ENCODE data around the gene COL2A1. TPM values are rescaled to one million over a fixed set of nuclear protein-coding genes. Genes with fewer than 3 reads are reported as not detected.

Gene COL2A1
- total and polyA plus RNA-seq, 9 donors = 0.05 to 1.5 (median 1.1) TPM; not detected in 1

DNA sequence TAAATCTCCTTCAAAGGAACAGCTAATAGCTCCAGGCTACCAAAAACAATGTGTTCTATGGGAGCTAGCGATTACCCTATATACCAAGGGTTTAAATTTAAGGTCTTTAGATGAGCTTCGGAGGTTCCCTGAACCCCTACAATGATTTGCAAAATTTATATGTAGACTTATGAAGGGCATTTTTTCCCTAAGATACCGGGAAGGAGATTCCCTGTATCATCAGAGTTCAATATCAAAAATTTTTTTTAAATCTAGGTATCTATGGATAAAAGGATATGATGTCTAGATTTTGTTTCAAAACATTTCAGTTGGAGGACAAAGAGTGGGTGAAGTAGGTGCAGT is 17.9 kb upstream of the COL2A1 start:
- no peaks in the 10 kb centered on the region for H3K36me3 ChIP-seq
- DNase-seq = no peak
- WGBS, 3 donors = 82 to 83% (median 83%) methylated on average over 3 of the region's 3 CpGs
- H3K27me3 ChIP-seq = no peaks in the 10 kb centered on the region
- no peak overlapping the region for H3K27ac ChIP-seq
- no peak overlapping the region for H3K4me3 ChIP-seq
- H3K9me3 ChIP-seq = no peaks in the 10 kb centered on the region
- TF ChIP-seq EP300 (IDR thresholded peaks at IDR 0.05) (no peak), POLR2A (IDR thresholded peaks at IDR 0.05) (no peak)
- TF ChIP-seq, protein P1, sequence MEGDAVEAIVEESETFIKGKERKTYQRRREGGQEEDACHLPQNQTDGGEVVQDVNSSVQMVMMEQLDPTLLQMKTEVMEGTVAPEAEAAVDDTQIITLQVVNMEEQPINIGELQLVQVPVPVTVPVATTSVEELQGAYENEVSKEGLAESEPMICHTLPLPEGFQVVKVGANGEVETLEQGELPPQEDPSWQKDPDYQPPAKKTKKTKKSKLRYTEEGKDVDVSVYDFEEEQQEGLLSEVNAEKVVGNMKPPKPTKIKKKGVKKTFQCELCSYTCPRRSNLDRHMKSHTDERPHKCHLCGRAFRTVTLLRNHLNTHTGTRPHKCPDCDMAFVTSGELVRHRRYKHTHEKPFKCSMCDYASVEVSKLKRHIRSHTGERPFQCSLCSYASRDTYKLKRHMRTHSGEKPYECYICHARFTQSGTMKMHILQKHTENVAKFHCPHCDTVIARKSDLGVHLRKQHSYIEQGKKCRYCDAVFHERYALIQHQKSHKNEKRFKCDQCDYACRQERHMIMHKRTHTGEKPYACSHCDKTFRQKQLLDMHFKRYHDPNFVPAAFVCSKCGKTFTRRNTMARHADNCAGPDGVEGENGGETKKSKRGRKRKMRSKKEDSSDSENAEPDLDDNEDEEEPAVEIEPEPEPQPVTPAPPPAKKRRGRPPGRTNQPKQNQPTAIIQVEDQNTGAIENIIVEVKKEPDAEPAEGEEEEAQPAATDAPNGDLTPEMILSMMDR (IDR thresholded peaks at IDR 0.05) = no peak
- intact Hi-C loops (cut with DNase I) = no loop called here
- H3K4me1 ChIP-seq (ENCODE audit: insufficient read depth) = peaks cover 1% of the 10 kb centered on the region

DNA sequence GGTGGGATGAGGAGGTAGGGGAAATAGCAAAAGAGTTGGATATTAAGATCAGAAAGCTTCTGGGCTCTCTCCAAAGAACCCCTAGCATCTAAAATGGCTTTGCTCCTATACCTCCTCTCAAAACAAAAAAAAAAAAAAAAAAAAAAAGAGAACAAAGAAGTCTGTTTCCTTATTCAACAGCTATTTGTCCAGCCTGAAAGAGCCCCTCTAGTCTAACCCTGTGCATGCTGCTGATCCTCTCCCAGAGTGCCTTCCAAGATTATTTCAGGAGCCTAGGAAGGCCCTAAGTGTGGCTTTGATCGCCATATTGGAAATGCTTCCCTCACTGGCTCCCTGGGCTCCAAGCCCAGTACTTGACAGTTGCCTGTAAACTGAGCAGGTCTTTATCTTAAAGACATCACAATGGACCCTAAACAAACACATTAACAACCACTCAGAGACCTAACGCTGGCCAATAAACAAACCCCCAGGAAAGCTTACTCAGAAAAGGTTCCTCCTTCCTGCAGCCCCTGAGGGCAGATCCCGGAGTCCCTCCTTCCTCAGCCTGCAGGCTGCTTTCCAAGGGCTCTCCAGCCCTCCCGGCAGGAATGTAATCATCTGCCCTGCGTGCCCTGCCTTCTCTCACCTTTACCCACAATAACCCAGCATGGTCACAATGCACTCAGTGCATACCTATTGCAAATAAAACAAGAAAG is 17.4 kb upstream of the COL2A1 start:
- Histone ChIP-seq H3K27me3 (no peaks in the 10 kb centered on the region), H3K9me3 (no peaks in the 10 kb centered on the region), H3K4me3 (no peak overlapping the region), H3K4me1 (ENCODE audit: insufficient read depth) (peaks cover 1% of the 10 kb centered on the region), H3K36me3 (no peaks in the 10 kb centered on the region), H3K27ac (no peak overlapping the region)
- intact Hi-C loops (cut with DNase I) = no loop called here
- TF ChIP-seq, protein P1 (IDR thresholded peaks at IDR 0.05) = no peak
- no peak for TF ChIP-seq POLR2A (IDR thresholded peaks at IDR 0.05)
- DNase-seq = no peak
- WGBS, 3 donors = 32 to 41% (median 37%) methylated on average over 5 of the region's 5 CpGs

DNA sequence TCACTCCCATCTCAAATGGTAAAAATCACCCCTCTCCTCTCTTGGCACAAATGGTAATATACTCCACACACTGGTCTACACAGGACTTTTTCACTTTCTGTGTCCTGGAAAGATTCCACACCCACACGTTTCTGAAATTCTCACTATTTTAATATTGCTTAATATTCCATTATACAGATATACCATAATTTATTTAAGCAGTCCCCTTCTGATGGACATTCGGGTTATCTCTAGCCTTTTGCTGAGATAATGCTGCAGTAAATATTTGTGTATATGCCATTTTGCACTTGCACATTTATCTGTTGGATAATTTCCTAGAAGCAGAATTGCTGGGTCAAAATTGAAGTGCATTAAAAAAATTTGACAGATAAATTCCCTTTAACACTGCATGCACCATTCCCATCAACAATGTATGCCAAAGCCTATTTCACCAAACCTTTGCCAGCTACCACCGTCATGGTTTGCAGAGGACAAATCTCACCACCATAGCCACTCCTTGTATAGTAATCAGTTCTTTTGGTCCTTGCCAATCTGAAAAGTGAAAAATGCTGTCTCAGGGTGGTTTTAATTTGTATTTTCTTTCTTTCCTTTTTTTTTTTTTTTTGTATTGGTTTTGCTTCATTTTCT is 15.5 kb upstream of the COL2A1 start:
- H3K9me3 ChIP-seq = no peaks in the 10 kb centered on the region
- DNase-seq = no peak
- H3K36me3 ChIP-seq = no peaks in the 10 kb centered on the region
- H3K4me3 ChIP-seq = no peak overlapping the region
- no peak overlapping the region for H3K27ac ChIP-seq
- peaks cover 1% of the 10 kb centered on the region for H3K4me1 ChIP-seq (ENCODE audit: insufficient read depth)
- WGBS, 3 donors = 25 to 47% (median 39%) methylated on average over 3 of the region's 3 CpGs
- TF ChIP-seq, protein P1 (IDR thresholded peaks at IDR 0.05) = no peak
- TF ChIP-seq POLR2A (IDR thresholded peaks at IDR 0.05) = no peak
- TF ChIP-seq EP300 (IDR thresholded peaks at IDR 0.05) = no peak
- intact Hi-C loops (cut with DNase I) = no loop called here
- H3K27me3 ChIP-seq = no peaks in the 10 kb centered on the region

DNA sequence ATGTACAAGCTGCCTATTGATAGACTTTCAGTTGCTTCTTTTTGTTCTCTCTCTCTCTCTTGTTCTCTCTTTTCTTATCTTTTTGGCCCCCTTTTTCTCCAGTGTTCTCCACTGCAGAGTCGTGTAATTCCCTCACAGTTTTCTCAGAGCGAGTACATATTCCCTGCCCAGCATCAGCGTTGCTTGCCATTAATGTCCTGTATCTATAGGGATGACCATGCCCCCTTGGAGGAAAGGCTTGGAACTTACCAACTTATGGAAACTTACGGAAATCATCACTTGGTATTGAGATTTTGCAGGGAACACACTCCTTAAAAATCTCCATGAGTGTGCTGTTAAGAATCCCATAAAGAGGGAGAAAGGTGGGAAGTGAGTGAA is 14.3 kb upstream of the COL2A1 start:
- WGBS, 3 donors = 74 to 80% (median 75%) methylated on average over 4 of the region's 4 CpGs
- no peak overlapping the region for H3K27ac ChIP-seq
- H3K4me3 ChIP-seq = no peak overlapping the region
- TF ChIP-seq POLR2A (IDR thresholded peaks at IDR 0.05) (no peak), EP300 (IDR thresholded peaks at IDR 0.05) (no peak)
- TF ChIP-seq, protein P1 (IDR thresholded peaks at IDR 0.05) = no peak
- no peaks in the 10 kb centered on the region for H3K4me1 ChIP-seq (ENCODE audit: insufficient read depth)
- H3K36me3 ChIP-seq = no peaks in the 10 kb centered on the region
- intact Hi-C loops (cut with DNase I) = no loop called here
- H3K9me3 ChIP-seq = no peaks in the 10 kb centered on the region
- no peaks in the 10 kb centered on the region for H3K27me3 ChIP-seq
- DNase-seq = no peak
